Esophagus (tissue), 2 donors: ENCODE measurements around the gene KIAA1755. TPM values are rescaled to one million over a fixed set of nuclear protein-coding genes. Genes with fewer than 3 reads are reported as not detected.

ENCODE experiments used
- H3K27ac ChIP-seq, 2 donors: one replicate each; pipeline ENCODE4 v1.5.1; 2013; ENCODE audit warnings: low read depth in 2 of 2, mild to moderate bottlenecking in 2 of 2, inconsistent platforms in 1 of 2, low read length in 1 of 2, moderate library complexity in 1 of 2
- H3K27me3 ChIP-seq, 2 donors: one replicate each; pipeline ENCODE4 v1.6.1; 2013; ENCODE audit warnings: low read length in 2 of 2, control low read depth in 1 of 2, mild to moderate bottlenecking in 1 of 2; ENCODE audit not compliant: insufficient read depth in 2 of 2, control insufficient read depth in 1 of 2
- H3K36me3 ChIP-seq, 2 donors: one replicate each; pipeline ENCODE4 v1.6.1; 2013; ENCODE audit warnings: low read length in 1 of 2; ENCODE audit not compliant: control insufficient read depth in 2 of 2, insufficient read depth in 2 of 2
- H3K4me1 ChIP-seq, 2 donors: one replicate each; pipeline ENCODE4 v1.6.1; 2013; ENCODE audit warnings: low read length in 1 of 2; ENCODE audit not compliant: control insufficient read depth in 2 of 2, insufficient read depth in 2 of 2
- H3K4me3 ChIP-seq, 2 donors: one replicate each; pipeline ENCODE4 v1.5.1; 2013; ENCODE audit warnings: low read length in 2 of 2, mild to moderate bottlenecking in 2 of 2, low read depth in 1 of 2, moderate library complexity in 1 of 2
- H3K9me3 ChIP-seq, 2 donors: one replicate each; pipeline ENCODE4 v1.6.1; 2013; ENCODE audit warnings: mild to moderate bottlenecking in 2 of 2, low read depth in 1 of 2, low read length in 1 of 2, moderate library complexity in 1 of 2; ENCODE audit not compliant: control insufficient read depth in 2 of 2, insufficient read depth in 1 of 2
- WGBS, 2 donors: extraction: QIAGEN DNeasy Blood & Tissue Kit; methylation state at CpG; one replicate each; pipeline ENCODE4 v1.1.7; 2013; 5-methylcytosine and 5-hydroxymethylcytosine counted together
- polyA plus RNA-seq, 2 donors: library from polyadenylated mRNA; stranded (reverse); fragments of 200-250 nt; gene quantifications; one replicate each; pipeline ENCODE4 v1.2.3, GENCODE V29; 2013
- donor health status: healthy with polysubstance abuse.
- donor health status: Bipolar disorder and iron deficiency.

Gene KIAA1755, protein sequence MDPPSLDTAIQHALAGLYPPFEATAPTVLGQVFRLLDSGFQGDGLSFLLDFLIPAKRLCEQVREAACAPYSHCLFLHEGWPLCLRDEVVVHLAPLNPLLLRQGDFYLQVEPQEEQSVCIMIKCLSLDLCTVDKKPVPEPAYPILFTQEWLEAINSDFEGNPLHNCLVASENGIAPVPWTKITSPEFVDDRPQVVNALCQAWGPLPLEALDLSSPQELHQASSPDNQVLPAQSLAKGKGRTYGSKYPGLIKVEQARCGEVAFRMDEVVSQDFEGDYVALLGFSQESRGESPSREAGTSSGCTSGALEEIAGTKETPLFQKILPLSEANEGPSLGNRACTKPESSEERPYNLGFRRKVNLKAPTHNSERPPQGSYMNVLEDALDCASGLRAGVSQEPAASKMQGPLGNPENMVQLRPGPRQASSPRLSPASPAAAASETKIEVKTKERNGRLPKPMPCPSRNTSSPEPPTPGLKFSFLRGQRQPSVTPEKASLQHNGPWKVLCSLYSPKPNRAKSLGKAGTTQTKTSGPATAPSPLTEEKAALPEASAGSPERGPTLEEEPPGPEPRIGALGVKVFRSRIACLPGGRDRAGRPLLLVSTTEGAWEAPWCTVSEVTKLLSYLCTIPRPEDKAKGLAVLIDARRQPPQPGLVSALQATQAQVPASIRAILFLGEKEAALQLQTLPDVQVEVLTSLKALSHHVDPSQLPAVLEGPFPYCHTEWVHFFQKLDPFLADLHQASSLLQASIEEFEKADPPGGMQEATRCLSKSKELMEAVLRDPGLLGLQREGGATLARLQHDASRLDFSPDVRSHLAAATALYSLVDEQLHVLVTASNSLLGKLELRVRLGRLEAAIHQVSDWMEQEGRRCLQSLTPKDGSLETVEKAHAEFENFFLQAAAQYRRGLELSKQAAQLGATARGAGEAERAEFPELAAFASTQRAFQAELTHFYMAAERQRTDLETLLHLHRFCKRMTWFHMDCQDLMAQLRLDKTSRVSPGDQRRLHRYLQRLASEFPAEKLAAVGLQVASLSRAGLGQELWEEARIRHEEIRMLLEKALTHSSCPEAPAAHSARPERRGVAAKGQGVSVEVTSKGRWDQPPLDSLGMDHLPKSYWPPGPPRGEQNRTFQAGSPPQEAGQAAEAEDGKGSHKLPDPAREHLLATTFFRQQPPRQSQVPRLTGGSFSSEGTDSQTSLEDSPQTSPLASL
- 1 to 10 TPM; 1.4 to 1.7 TPM for polyA plus RNA-seq

DNA sequence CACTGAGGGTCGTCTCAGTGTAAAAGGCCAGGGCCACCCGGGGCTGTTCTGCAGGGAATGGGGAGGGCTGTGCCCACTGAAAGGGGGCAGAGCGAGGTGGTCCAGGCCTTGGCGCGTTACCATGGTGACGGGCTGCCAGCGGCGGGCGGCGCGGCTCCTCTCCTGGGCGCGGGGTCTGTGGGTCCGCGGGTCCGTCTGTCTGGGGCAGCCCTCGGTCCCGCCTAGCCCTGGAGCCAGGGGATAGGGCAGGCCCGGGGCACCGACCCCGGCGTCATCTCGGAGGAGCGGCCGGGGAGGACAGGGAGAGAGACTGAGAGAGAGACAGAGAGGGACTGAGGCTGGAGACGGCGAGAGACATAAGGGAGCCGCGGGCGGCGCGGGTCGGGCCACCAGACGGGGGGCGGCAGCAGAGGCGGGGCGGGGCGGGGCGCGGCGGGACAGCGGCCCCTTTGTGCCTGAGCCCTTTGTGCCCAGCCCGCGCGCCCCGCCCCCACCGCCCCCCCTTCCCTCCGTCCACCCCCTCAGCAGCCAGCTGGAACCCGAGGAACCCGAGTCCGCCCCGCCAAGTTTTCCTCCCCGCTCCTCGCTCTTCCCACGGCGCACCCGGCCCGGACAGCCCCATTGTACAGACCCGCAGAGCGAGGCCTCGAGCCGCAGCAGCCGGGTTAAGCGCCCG is at the start of gene KIAA1755:
Gene KIAA1755, minus strand, starts transcription at position 358 of the 676 bp plus-strand sequence. Its CDS starts 235 bp downstream, at position 123.
- Histone ChIP-seq H3K27me3 (no peaks in the 10 kb centered on the region), H3K36me3 (no peaks in the 10 kb centered on the region), H3K27ac (peak within 1 kb of the TSS; percentile 71 to 82), H3K9me3 (no peaks in the 10 kb centered on the region), H3K4me1 (peaks cover 0 to 8% of the 10 kb centered on the region in 2 donors), H3K4me3 (peak within 1 kb of the TSS; percentile 26 to 41)
- 1 to 5% methylated on average over 40 to 60 of the region's 65 CpGs for WGBS, 2 donors

GRCh38 chr20:38308447-38308846 is 47.9 kb upstream of the KIAA1755 start:
- no peaks in the 10 kb centered on the region for H3K27me3 ChIP-seq
- no peak overlapping the region for H3K27ac ChIP-seq
- WGBS, 2 donors = 32 to 40% methylated on average over 1 of the region's 1 CpG
- H3K9me3 ChIP-seq = no peaks in the 10 kb centered on the region
- no peak overlapping the region for H3K4me3 ChIP-seq
- H3K4me1 ChIP-seq = no peaks in the 10 kb centered on the region
- H3K36me3 ChIP-seq = no peaks in the 10 kb centered on the region

- H3K9me3 ChIP-seq = no peaks in the 10 kb centered on the region
- no peaks in the 10 kb centered on the region for H3K27me3 ChIP-seq
- no peak overlapping the region for H3K27ac ChIP-seq
- no peaks in the 10 kb centered on the region for H3K4me1 ChIP-seq
- no peak overlapping the region for H3K4me3 ChIP-seq
- no peaks in the 10 kb centered on the region for H3K36me3 ChIP-seq
- 66 to 69% methylated on average over 4 of the region's 4 CpGs for WGBS, 2 donors
These were observed 47.5 kb upstream of the KIAA1755 start for GRCh38 chr20:38308047-38308438.

DNA sequence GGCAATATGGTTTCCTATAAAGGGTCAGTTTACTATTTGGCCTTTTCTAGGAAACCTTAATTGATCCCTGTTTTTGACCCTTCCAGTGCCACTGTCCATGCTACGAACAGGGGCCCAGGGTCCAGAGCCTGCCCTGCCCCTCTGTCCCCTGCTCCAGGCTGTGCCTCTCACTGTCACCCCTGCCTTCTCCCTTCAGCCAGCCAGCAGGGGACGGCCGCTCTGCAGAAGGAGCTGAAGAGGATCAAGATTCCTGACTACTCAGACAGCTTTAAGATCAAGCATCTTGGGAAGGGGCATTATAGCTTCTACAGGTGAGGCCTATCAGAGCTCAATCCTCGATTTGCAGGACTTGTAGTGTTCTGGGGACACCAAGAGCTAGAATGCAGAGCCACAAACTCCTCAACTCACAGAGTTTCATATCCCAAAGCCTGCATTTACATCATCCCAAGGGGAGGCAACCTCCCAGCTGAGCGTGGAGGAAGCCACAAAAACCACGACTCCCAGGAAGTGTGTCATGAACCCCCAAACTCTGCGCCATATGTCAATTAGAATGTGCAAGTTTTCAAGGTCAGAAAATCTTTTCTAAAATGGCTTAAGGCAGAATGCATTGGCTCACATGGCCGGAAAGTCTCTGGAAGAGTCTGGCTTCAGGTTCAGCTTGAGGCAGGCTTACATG is 47.0 kb upstream of the KIAA1755 start:
- no peak overlapping the region for H3K27ac ChIP-seq
- H3K27me3 ChIP-seq = no peaks in the 10 kb centered on the region
- no peaks in the 10 kb centered on the region for H3K36me3 ChIP-seq
- no peaks in the 10 kb centered on the region for H3K4me1 ChIP-seq
- 80 to 82% methylated on average over 8 of the region's 8 CpGs for WGBS, 2 donors
- no peaks in the 10 kb centered on the region for H3K9me3 ChIP-seq
- H3K4me3 ChIP-seq = no peak overlapping the region

- Histone ChIP-seq H3K9me3 (no peaks in the 10 kb centered on the region), H3K36me3 (no peaks in the 10 kb centered on the region), H3K4me1 (no peaks in the 10 kb centered on the region), H3K27ac (no peak overlapping the region), H3K27me3 (no peaks in the 10 kb centered on the region), H3K4me3 (no peak overlapping the region)
- WGBS, 2 donors = 79 to 81% methylated on average over 6 of the region's 6 CpGs
These were observed 45.8 kb upstream of the KIAA1755 start for GRCh38 chr20:38306379-38306778.

GRCh38 chr20:38305541-38305940 is 45.0 kb upstream of the KIAA1755 start:
- Histone ChIP-seq H3K27ac (no peak overlapping the region), H3K27me3 (no peaks in the 10 kb centered on the region), H3K4me1 (no peaks in the 10 kb centered on the region), H3K36me3 (no peaks in the 10 kb centered on the region), H3K9me3 (no peaks in the 10 kb centered on the region), H3K4me3 (no peak overlapping the region)
- 90 to 94% methylated on average over 4 of the region's 4 CpGs for WGBS, 2 donors

DNA sequence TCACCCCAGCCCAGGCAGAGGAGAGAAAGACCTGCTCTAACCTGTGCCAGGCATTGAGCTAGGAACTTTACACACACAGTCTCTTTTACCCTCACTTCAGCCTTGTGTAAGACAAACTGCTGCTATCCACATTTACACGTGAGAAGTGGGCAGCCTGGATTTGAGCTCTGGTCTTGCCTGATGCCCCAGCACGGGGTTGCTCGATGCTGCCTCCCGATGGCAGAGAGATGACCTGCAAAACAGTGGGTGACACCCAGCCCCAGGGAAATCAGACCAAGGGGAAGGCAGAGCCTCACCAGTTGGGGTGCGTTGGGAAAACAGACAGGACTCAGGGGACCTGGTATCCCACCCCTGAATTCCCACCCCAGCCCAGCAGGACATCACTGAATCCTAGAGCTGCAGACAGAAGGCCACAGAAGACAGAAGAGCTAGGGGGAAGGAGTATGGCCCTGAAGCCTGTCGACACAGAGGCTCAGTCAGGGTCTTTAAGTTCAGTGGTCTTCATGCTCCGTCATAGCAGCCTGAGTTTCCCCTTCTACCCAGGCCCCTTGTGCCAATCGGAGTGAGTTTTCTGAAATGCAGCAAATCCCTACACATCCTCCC is 44.4 kb upstream of the KIAA1755 start:
- peaks cover 0 to 4% of the 10 kb centered on the region in 2 donors for H3K4me1 ChIP-seq
- WGBS, 2 donors = 48 to 53% methylated on average over 7 to 8 of the region's 8 CpGs
- H3K9me3 ChIP-seq = no peaks in the 10 kb centered on the region
- H3K27me3 ChIP-seq = no peaks in the 10 kb centered on the region
- H3K4me3 ChIP-seq = no peak overlapping the region
- no peak overlapping the region for H3K27ac ChIP-seq
- no peaks in the 10 kb centered on the region for H3K36me3 ChIP-seq

GRCh38 chr20:38303908-38304379 is 43.4 kb upstream of the KIAA1755 start, which contains the start of gene BPI:
BPI (plus strand) TSS chr20:38304156; CDS start chr20:38304224, 68 bp downstream.
- no peaks in the 10 kb centered on the region for H3K9me3 ChIP-seq
- H3K27me3 ChIP-seq = no peaks in the 10 kb centered on the region
- WGBS, 2 donors = 67 to 77% methylated on average over 21 of the region's 21 CpGs
- no peak within 1 kb of the TSS for H3K27ac ChIP-seq
- no peaks in the 10 kb centered on the region for H3K36me3 ChIP-seq
- peaks cover 0 to 10% of the 10 kb centered on the region in 2 donors for H3K4me1 ChIP-seq
- no peak within 1 kb of the TSS for H3K4me3 ChIP-seq
